GM21786 (cell line): Measurements from ENCODE around the gene NAB2.

Experiments
- ATAC-seq: cut with Tn5 transposase; IDR thresholded peaks from one replicate; pipeline ENCODE4 v1.9.1; 2021; ENCODE audit not compliant: unreplicated experiment

The NAB2 gene

DNA sequence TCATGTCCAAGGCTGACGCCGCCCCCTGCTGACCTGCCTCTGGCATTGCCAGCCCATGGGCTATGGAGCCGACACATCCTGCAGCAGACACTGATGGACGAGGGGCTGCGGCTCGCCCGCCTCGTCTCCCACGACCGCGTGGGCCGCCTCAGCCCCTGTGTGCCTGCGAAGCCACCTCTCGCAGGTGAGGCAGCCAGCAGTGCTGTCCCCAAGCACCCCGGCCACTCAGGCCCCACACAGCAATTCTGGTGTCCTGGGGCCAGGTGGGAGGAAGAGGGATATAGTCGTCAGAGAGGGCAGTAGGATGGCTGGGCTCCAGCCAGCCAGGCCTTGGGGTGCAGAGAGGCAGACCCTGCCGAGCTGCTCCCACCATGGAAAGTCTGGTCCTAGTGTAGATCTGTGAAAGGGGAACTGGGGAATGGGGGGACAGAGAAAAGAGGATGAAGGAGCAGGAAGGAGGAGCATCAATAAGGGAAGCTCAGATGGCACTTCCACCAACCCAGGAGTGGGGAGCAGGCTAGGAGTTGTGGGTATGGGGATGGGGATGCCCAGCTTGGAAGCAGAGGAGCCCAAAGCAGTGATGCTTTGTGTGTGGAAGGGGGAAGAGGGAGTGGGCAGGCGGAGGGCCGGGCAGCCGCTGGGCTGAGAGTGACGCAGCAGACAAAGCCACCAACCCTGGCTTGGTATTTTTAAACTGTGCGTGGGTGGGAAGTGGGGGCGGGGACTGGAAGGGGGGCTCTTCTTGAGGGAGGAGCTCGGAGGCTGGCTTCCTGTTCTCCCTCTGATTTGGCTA lies 4.7 kb downstream of the NAB2 start:
- ATAC-seq: peak; percentile 32

DNA sequence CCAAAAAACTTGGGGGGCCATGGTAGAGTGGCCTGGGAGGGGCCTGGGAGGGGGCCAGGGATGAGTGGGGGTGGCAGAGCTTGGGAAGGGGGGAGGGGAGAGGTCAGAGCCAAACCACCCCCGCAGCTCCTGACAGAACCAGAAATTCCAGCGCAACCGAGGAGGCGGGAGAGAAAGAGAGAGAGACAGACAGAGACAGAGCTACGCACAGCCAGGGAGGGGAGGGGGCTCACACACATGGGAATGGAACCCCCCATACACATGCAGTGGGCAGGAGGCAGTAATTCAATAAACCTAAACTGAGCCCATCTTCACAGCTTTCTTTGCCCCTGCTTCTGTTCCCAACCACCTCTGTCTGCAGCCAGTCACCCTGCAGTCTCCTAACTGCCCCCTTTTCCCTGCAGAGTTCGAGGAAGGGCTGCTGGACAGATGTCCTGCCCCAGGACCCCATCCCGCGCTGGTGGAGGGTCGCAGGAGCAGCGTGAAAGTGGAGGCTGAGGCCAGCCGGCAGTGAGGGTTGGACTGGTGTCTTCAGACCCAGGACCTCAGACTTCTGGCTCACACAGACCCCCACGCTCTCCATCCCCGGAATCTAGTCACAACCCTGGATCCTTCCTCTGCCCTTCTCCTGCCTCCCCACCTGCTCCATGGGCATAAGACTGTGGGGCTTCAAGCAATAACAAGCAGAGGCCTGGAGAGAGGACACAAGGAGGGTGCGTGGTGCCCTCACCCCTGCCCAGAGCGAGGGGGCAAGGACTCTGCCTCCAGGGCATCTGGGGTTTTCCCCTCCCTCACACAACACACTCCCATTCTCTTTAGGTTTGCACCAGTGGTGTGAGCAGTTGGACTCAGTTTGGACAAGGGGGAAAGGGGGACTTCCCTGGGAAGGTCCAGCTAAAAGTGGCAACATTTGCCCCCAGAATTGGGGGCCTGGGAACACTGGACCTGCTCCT lies 5.6 kb downstream of the NAB2 start:
- no peak for ATAC-seq

DNA sequence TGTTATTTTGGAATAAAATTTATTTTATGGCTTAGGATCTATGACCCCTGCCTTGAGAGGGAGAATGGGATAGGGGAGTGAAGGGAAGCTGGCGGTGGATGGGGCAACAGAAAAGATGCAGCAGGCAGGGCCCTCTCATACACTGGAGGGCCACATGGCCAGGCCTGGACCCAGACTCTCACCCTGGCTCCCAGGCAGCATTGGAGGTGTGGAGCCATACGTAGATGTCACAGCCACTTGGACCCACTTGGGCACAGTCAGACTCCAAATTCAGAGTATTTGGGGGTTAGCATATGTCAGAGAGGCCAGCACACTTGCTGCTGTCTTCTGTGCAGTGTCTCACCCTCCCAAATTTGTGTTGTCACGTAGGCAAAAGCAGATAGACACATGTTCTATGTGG lies 6.5 kb downstream of the NAB2 start:
- no peak for ATAC-seq

DNA sequence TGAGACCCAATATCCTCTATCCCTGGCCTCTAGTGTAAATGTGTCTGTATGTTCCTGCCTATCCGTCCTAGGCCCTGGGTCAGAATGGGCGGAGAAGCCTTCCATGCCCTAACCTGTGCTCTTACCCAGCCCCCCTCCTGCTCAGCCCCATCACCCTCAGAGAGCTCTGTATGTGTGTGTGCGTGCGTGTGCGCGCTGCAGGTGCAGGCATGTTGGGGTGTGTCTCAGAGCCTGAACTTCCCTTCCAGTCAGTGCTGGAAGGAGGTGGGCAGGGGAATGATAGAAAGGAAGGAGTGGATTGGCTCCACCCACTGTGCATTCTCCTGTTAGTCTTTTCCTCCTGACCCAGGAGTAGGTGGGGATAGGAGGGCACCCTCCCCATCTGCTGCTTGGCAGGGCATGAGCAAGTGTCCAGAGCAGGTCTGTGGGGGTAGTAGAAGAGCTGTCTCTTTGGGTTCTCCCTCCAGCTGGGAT lies 7.2 kb downstream of the NAB2 start:
- no peak for ATAC-seq

DNA sequence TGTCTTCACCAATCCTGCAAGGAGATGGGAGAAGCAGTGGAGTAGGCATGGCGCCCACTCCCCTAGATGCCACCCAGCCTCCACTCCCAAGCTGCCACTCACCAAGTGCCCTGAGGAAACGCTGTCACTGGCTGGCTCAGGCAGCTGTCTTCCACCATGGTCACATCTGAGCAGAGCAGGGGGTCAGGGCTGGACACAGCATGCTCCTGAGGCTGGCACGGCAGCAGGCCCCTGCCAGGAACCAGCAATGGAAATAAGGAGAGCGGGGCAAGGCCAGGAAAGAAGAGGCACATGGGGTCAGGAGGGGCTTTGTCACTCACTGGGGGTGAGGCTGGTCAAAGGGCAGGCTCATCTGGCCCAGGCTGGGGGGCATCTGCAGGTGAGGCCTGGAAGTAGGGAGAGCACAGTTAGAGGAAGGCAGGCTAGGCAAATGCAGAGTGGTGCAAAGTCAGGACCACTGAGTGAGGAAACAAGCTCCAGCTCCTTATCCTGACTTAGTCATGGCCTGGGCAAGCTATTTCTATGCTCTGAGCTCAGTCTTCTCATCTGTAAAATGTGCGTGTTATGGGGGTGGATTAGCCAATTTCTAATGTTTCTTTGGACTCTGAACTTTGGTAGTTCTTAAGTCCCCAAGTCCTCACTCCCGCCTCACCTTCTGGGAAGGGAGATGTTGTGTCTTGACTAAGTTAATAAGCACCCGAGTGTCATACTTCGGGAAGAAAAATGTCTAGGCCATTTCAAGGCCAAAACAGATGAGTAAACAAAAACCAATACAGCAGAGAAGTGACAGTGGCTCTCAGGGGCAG lies 8.0 kb downstream of the NAB2 start:
- no peak for ATAC-seq

DNA sequence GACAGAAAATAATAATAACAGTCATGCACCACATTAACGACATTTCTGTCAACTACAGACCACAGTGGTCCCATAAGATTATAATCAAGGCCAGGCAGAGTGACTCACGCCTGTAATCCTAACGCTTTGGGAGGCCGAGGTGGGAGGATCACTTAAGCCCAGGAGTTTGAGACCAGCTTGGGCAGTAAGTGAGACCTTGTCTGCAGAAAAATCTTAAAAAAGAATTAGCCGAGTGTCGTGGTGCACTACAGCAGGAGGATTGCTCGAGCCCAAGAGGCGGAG lies 8.6 kb downstream of the NAB2 start:
- no peak for ATAC-seq

DNA sequence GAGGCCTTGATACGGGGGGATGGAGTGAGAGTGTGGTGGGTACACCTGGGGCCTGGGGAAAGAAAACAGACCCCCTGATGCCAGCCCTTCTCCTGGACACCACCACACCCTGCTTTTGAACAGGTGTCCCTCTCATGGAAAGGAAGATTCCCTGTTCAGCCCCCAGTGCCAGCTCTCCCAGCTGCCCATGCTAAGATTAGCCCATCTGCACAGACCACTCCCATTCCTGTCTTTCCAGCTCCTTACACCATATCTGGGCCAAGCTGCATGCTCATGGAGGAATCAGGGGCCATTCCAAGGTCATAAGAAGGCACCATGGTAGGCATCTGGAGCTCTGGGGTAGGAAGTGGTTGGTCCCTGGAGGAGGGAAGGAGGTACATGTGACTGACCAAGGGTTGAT lies 9.6 kb downstream of the NAB2 start:
- no peak for ATAC-seq

DNA sequence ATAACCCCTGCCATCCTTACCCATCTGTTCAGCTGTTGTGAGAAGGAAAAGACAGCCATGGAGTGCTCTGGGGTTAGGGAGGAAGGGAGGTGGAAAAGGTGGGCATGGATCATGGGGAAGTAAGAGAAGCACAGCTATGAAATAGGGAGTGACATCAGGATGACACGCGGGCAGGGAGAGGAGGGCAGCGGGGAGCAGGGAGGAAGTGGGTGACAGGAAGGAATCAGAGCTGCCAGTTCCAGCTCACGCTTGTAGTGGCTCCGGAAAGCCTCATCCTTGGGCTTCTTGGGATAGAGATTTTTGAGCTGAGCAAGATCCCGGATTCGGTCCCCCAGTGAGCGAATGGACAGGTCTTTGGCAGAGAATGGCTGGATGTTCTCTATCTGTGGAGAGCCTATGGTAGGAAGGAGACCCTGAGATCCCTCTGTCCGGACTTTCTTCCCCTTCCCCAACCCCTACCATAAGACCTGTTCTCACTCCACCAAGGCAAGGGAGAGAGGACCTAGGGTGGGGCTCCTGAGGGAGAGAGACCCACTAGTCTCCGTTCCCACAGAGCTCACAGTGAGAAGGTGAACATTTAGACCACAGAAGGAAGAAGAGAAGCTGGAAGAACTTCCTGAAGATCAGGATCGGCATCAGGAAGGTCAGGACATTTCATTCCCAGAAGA lies 10.3 kb downstream of the NAB2 start:
- ATAC-seq: no peak

DNA sequence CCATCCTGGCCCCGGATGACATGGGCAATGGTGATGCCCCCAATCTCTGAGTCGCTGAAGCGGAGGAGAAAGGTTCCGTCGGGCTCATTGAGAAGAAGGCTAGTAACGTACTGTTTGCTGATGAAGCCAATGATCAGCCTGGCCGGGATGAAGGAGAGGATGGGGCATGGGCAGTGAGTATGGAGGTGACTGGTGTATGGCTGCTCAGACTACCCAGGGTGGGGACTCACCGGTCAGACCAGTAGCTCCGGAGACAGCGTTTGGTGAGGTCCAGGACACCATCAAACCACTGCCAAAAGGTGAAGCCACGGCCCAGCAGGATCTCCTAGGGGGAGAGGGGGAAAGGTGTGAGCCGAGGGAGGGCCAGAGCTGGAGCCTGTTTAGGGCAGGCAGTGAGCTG lies 10.9 kb downstream of the NAB2 start:
- no peak for ATAC-seq

DNA sequence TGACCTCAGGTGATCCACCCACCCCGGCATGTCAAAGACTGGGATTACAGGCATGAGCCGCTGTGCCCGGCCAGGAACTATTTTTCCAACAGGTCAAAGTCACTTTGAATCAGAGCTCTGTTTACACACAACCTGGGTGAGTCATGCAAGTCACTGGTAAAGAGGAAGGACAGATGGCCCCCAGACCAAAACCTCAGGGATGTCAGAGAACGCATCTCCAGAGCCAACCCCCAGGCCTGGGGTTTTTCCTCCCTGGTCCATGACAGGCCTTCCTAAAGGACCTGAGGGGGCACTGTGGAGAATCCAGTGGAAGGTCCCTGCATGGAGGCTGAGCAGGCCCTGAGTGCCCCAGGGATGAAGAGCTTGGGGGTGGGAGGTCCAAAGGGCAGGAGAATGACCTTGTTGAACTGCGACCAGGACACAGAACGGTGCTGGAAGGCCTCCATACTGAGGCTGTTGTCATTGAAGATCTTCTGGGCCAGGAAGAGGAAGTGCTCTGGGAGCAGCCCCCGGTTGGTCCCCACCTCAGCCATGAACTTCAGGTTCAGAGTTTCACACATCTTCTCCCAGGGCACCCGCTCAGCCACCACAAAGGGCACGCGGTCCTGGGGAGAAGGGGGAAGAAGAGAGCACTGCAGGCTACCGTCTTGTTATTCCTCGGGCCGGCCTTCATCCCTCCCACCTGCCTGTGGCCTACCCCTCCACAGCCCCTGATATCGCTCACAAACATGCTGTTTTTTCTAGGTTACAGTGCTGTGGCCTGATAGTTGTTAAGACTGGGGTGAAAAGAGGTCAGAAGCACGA lies 13.2 kb downstream of the NAB2 start:
- ATAC-seq: no peak

DNA sequence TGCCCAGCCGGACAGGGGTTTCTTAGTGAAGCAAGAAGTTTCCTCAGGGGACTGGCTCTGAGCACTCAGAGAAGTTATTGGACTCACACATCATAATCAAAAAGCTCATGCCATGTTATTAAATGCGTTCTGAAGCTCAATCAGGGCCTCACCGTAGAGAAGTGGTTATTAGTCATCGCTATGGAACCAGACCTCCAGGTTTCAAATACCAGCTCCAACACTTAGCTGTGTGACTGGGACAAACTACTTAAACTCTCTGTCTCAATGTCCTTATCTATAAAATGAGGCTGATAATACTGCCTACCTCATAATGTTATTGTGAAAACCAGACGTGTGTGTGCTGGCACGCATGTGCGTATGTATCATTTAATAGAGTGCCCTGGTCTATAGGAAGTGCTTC lies 14.9 kb downstream of the NAB2 start:
- ATAC-seq: no peak

DNA sequence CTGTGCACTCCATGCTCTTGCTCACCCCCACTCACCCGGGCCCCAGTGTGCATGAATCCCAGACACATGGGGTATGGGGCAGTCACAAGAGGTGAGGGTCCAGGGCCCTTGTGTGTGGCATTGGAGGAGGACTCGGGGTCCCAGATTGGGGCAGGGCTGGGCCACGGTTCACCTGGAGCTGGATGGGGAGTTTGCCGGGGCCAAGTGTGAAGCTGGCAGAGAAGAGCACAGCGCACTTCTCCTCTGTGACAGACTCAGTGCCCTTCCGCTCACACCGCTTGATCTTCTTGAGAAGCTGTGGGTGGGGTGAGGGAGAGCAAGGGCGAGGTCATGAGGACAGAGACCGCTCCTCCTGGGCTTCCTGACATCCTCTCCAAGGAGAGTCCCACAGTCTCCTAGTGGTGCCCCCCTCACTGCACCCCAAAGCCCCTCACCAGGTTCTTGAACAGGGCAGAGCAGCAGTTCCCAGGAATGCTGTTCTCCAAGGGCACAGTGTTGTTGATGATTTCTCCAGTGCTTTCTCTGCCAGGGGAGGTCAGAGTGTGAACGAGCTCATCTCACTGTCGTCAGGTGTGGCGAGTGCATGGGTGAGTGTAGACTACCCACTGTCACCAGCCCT lies 15.5 kb downstream of the NAB2 start:
- no peak for ATAC-seq

DNA sequence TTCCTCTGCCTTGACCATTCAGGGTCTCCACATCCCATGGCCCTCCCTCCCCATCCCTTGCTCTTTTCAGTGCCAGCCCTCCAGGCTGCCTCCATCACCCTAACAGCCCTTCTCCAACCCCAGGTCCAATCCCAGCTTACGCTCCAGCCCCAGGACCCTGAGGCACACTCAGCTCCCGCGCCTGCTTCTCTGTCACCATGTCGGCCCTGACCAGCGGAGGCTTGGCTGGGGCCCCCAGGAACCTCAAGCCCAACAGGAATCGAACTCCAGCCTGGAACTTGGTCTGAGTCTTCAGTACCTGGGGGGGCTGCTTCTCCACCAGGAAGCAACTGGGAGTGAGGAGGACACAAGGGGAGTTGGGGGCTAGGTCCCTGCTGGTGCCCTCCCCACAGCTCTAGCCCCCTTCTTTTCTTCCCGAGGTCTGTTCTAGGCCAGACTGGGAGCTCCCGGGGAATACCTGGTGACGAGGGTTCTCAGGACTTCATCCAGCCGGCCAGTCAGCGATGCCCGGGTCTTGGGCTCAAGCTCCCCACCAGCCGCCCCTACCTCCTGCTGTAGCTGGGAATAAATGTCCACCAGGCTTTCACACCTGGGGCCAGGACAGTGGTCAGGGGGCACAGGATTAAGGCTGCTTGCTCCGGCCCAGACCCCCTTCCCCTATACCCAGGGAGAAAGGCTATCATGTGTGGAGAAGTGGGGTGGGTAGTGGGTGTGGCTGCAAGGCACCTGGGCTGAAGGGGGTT lies 16.3 kb downstream of the NAB2 start:
- no peak for ATAC-seq

DNA sequence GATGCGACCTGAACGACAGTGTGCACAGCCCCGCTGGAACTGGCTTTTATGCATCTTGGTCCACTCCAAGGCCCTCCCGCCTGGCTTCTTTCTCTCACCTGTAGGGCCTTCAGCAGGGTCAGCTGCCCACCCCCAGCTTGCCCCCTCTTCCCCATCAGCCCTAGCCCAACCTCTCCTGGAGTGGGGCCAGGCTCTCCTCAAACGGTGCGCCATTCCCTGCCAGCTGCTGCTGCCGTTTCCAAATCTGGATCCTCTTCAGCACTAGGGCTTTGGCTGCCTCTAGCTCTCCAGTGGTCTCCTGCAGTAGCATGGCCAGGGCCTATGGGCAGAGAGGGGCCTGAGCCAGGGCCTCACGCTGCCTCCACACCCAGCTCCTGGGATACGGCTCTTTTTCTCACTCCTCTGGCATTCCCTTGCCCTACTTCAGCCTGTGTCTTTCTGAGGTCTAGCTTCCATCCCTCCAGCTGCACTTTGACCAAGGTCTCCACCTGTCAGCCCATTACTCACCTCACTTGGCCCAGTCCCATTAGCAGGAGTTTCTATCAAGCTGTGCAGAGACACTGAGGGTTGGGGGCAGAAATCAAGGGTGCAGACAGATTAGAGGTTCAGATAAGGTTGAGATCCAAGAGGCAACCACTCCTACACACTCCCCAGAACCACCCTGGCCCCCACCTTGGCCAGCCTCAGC lies 17.3 kb downstream of the NAB2 start:
- no peak for ATAC-seq

DNA sequence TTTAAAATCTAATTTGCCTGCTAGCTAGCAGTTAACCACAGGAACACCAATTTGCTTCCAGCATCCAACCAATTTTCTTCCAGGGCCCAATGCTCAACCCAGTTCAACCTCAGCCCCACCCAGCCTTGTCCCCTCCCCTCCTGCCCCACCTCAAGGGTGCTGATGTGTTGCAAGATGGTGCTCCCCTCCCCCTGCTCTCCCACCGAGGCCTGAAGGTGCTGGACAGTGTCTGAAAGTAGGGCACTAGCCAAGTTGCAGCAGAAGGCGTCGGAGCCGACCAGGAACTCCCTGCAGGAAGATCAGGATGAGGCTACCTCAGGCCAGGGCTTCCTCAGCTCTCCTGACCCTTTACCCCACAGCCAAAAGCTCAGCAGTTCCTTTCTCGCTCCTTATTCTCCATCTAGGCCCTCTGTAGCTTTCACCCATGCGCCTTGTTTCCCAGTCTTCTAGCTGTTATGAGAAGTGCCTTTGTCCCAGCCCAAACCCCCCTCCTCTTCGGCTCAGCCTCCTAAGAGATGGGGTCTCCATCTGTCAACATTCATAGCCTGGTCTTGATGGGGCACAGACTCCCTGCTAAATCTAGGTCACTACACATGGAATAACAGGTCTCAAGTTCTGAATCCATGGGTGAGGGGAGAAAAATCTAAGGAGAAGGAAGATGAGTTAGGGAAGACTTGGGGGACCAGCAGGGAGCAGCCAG lies 18.7 kb downstream of the NAB2 start:
- no peak for ATAC-seq

DNA sequence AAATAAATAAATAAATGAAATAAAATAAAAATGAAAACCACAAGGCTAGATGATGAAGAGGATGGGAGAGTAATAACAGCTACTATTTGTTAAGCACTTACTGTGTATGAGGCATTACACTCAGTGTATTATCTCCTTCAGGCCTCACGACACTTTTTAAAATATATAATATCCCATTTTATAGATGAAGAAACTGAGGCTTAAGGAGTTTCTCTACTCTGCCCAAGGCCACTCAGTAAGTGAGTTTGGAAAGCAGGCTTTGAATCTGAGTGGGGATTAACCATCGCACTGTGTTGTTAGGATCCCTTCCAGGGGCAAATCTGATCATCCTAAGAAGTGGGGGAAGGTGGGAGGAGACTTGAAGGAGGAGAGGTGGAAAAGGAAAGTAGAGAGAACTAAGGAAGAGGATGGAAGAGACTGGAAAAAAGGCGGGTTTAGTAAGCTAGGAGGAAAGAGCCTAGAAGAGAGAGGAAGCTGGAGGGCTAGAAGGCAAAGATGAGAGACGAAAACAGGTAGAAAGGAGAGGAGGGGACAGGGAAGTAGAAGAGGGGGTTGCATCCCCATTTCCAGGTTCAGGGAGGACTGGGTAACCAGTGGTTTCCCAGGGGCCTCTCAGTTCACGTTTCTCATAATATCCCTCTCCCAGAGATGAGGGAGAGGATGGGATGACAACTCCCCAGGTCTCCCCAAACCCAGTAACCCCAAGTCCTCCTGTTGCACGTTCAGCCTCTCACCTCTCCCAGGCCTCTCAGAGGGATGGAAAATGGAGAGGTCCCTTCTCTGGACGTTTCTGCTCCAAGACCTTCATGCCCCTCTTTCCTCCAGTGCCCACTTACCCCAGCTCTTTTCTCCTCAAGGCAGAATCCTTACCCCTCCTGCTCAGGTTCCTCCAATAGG lies 20.5 kb downstream of the NAB2 start:
- ATAC-seq: no peak
